ENCODE results near the gene TTC21B.

GRCh38 chr2:165870346-165870745, 83.2 kb downstream of the TTC21B start:
- TF ChIP-seq, protein P1, sequence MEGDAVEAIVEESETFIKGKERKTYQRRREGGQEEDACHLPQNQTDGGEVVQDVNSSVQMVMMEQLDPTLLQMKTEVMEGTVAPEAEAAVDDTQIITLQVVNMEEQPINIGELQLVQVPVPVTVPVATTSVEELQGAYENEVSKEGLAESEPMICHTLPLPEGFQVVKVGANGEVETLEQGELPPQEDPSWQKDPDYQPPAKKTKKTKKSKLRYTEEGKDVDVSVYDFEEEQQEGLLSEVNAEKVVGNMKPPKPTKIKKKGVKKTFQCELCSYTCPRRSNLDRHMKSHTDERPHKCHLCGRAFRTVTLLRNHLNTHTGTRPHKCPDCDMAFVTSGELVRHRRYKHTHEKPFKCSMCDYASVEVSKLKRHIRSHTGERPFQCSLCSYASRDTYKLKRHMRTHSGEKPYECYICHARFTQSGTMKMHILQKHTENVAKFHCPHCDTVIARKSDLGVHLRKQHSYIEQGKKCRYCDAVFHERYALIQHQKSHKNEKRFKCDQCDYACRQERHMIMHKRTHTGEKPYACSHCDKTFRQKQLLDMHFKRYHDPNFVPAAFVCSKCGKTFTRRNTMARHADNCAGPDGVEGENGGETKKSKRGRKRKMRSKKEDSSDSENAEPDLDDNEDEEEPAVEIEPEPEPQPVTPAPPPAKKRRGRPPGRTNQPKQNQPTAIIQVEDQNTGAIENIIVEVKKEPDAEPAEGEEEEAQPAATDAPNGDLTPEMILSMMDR (conservative IDR thresholded peaks at IDR 0.05) = no peak
- TF ChIP-seq EZH2 (IDR thresholded peaks at IDR 0.05; ENCODE audit: low read depth) = no peak

All from PC-9 (cell line).